COLO668 (cell line): ENCODE results near the gene CD2.

ENCODE experiments used
- DNase-seq: peaks from one replicate; lab custom pipeline; 2025; ENCODE audit not compliant: unreplicated experiment; lab: John Stamatoyannopoulos, UW

CD2 gene

DNA sequence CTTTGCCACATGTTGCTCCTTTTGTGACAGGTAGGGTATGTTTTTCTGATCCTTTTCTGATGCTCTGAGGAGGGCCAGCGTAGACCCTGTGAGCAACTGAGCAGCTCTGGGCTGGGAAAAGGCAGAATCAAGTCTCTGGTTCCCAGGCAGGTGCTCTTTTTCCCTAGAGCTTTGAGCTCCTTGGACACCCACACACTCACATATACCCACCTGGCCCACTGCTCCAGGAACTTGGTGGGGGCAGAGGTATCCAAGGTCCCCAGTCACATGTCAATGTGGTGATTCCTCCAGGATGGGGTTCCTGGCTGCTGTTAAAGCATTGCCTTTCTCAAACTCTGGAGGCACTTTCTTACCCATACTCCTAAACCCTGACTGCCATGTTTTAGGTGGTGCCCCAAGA, 5.4 kb downstream of the CD2 start:
- DNase-seq = no peak

DNA sequence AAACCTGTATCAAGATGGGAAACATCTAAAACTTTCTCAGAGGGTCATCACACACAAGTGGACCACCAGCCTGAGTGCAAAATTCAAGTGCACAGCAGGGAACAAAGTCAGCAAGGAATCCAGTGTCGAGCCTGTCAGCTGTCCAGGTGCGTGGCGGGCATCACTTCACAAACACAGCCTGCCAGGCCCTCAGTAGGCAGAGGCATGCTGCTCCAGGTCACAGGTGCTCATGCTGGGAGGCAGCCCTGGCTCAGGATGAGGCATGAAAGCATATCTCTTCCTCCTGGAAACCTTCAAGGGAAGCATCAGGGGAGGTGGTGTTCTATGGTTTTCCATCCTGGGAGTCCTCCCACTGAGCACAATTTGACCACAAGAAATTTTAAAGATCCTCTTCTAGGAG, 6.3 kb downstream of the CD2 start:
- no peak for DNase-seq

DNA sequence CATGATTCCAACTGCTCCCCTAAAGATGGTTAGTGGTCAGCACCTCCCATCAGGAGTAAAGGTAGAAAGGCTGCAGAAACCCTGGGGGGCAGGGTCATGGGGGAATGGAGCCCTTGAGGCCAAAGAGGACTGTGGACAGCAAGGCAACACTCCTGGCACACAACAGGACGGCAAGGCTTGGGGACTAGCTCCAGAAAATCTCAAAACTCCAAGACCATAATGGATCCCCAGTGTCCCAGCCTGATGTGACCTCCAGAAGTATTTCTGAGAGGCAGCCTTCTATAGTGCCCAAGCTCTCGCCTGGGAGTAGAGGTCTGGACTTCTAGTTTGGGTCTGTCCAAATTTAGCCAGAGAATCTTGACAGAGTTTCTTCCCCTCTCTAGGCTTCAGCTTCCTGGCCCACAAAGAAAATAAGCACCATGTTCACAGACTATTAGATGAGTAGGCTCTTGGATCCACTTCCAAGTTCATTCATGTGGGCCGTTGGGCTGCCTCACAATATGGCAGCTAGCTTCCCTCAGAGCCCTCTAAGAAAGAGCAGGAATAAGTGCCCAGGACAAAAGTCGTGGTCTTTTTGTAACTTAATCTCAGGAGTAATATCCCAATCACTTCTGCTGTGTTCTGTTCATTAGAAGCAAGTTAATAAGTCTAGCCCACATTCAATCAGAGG, 6.9 kb downstream of the CD2 start:
- no peak for DNase-seq

DNA sequence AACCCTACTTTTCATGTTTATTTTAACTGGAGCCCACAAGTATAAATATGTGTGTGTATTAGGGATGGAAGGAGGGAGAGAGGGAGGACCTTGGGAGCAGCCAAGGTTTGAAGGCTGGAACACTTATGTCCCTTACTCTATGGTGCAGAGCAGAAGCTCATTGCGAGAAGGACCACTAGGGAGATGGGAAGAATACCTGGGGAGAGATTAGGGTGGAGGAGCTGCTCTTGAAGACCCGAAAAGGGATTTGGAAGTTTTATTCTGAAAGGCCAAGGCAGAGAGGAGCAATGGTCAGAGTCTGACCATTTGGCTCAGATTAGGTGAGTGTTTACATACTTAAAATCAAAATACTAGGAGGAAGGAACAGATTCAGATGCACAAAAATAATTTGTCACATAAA, 8.1 kb downstream of the CD2 start:
- DNase-seq = no peak

DNA sequence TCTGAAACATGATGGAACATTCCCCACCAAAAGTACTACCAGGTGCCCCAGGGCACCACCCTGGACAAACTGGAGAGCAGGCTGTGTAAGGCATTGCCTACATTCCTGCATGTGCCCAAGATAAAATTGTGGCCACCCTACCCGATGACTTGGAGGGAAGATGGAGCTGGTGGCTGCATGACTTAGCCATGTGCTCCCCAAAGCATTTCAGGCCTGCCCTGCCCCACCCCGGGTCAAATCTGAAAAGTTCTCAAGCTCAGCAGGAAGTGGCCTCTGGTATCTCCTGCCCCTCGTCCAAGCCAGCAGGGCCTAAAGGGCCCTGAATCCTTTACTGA, 8.5 kb downstream of the CD2 start:
- DNase-seq = no peak

DNA sequence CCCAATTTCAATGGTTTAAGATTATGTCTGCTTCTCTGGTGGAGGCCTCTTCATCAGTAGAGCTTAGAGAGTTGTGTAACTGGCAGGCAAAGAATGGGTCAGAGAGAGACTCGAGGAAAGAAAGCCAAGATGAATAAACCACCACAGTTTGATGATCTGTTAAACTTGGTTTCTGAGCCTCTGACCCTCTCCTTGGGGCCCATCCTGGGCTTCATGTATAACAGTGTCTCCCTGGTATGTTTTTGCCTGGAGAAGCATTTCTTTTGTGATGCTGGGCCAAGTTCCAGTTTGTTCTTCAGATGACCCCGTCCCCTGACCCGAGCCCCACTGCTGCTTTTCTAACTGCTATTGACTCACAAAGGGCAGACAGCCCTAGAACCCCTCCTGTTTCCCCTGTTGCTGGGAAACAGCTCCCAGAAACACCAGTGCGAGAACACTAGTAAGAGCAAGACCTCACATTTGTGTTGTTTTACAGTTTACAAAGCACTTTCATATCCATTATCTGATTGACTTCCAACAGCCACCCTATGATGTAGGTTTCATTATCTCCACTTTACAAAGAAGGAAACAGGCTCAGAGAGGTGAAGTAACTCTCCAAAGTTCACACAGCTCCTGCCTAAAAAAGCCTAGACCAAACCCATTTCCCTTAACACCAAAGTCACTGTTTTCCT, 9.0 kb downstream of the CD2 start:
- no peak for DNase-seq

DNA sequence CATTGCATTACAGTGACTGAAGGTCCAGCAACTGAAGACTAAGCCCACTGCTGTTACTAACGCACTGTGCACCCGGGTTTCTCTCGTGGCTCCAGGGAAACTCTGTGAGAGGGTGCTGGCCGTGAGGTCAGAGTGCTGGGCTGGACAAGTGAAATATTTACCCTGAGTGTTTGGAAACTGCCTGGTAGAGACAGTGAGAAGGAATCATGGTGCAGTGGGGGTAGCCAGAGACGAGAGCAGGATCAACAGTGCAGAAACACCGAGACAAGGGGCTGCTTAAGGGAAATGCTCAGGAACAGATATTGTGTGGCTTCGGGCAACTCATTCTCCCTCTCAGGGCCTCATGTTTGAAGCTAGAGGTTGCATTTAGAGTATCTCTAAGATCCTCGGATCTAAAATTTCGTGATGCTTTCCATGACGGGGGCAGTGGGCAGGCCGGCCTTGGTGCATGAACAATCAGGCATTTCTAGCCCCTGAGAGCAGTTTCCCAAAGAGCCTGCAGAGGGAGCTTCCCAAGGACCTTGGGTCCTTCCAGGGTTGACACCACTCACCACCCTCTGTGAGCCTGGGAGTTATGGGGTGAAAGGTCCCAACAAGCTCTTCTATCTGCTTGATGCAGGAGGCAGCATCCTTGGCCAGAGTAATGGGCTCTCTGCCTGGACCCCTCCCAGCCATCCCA, 9.7 kb downstream of the CD2 start:
- peak; percentile 36 for DNase-seq

DNA sequence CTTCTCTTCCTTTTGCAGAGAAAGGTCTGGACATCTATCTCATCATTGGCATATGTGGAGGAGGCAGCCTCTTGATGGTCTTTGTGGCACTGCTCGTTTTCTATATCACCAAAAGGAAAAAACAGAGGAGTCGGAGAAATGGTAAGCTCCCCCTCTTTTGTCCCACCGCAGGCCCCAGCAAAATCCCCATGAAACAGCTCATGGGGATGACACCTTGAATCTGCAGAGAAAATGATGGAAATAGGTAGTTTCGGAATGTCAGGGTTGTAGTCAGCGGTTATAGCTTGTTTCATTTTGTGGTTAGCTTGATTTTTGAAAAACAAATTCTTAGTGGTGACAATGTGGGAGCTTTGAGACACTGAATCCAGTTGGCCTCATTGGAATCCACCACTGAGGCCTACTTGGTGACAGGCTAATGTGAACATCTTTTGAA, 10.3 kb downstream of the CD2 start:
- no peak for DNase-seq

DNA sequence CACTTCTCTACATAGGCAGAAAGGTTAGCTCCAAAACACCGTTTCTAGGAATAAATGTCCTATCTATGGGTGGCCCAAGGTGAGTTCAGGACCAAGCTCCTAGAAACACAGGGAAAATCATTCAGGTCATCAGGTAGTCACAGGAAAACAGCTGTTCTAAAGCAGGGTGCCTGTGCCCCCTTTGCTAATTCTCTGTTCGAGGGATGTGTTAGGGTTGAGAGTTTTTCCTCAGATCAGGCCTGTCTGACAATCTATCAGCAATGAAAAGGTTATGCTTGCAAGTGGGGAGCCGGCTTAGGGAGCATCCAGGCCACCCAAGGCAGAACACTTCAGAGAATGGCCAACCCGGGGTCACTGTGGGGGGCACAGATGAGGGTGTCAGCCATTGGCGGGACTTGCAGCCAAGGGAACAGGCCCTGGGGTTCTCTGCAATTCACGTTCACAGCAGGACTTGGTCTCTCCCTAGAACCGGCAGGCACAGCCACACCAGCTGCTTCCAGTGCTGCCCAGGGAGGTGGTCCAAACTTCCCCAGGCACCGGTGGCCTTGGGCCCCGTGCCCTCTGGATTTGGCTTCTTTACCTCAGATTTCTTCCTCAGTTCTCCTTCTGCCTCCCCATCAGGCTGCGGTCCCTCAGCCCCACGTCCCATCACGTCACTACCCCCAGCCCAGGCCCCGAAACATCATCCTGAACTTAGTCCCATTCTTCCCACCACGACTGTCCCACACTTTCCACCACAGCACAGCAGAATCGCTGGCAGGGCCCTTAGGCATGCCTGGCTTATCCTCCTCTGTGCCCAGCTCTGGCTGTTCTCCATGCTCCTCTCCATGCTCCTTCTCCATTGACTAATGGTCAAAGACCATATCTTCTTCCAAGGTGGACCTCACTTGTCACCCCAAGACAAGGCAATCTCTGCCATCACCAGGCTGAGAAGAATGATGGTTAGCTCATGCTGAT, 11.0 kb downstream of the CD2 start:
- DNase-seq = no peak

DNA sequence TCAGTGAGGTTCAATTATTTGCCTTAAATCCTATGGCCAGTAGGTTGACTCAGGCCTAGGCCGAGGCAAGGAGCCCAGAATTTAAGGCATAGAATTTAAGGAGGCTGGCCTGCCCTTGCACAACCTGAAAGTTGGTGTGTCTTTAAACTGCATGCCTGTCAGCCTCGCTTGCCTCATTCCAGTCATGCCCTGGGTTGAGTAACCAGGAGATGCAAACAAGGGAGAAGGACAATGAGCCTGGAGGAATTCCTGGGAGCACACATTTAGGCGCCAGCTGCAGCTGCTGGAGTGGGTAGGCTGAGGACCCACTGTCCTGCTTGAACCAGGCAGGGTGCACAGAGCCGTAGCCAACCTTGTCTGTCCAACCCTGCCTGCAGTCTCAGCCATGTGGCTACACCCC, 11.7 kb downstream of the CD2 start:
- DNase-seq = no peak

DNA sequence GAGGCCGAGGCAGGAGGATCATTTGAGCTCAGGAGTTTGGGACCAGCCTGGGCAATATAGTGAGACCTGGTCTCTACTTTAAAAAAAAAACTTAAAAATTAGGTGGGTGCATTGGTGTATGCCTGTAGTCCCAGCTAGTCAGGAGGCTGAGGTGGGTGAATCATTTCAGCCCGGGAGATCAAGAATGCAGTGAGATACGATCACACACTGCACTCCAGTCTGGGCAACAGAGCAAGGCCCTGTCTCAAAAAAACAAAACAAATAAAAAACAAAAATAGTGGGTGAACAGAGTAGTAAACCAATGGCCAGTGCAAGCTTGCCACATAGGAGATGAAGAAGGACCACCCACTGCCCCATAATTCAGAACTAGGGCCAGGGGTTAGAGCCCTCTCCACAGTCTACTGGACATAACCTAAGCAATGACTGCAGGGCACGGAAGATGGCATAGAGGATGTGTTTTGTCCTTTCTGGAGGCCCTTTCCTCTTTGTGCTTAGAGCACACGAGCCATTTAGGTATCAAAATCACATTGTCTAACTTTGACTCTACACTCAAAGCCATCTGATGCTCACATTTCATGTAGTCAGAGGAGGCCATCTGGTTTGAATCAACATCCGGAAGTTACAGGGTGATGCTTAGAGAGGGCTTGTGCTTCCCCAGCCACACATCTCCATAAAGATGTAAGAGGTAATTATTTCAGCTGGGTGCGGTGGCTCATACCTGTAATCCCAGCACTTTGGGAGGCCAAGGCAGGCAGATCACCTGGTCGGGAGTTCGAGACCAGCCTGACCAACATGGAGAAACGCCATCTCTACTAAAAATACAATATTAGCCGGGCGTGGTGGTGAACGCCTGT, 12.6 kb downstream of the CD2 start:
- no peak for DNase-seq

DNA sequence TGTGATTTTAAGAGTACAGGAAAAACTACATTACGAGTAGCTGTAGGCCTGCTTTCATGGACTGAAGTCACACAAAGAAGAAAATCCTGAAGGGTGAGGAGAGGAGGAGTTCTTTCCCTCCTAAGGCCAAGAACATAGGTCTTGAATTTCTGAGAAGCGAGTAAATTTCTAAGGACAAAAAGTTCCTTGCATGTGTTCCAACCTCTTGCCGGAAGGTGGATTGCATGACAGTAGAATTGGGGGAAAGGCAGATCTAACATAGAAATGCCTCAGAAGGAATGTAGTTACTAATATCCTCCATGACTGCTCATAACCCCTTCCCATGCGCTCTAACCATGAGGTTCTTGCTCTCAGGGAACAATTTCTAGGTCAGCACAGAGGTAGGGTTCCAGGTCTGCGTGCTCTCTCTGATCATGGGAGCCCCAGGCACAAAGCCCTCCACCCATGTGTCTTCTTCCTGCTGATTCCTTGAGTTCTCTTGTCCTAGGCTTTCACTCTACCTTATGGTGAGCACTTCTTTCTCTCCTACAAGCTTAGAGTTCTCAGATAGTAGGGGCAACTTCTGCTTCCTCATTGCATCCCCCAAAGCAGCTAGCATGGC, 13.7 kb downstream of the CD2 start:
- no peak for DNase-seq

DNA sequence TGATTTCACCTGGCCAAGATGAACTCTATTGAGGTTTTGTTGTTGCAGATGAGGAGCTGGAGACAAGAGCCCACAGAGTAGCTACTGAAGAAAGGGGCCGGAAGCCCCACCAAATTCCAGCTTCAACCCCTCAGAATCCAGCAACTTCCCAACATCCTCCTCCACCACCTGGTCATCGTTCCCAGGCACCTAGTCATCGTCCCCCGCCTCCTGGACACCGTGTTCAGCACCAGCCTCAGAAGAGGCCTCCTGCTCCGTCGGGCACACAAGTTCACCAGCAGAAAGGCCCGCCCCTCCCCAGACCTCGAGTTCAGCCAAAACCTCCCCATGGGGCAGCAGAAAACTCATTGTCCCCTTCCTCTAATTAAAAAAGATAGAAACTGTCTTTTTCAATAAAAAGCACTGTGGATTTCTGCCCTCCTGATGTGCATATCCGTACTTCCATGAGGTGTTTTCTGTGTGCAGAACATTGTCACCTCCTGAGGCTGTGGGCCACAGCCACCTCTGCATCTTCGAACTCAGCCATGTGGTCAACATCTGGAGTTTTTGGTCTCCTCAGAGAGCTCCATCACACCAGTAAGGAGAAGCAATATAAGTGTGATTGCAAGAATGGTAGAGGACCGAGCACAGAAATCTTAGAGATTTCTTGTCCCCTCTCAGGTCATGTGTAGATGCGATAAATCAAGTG, 14.3 kb downstream of the CD2 start:
- no peak for DNase-seq

DNA sequence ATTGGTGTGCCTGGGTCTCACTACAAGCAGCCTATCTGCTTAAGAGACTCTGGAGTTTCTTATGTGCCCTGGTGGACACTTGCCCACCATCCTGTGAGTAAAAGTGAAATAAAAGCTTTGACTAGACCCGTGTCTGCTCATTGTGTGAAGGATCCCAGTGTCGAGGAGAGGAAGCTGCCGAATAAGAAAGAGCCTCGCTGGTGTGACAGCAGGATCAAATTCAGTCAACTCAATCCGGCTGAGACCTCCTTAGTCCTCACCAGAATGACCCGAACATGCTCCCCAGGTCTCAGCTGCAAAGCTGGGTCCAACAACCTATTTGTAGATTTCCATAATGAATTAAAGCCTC, 14.8 kb downstream of the CD2 start:
- no peak for DNase-seq

DNA sequence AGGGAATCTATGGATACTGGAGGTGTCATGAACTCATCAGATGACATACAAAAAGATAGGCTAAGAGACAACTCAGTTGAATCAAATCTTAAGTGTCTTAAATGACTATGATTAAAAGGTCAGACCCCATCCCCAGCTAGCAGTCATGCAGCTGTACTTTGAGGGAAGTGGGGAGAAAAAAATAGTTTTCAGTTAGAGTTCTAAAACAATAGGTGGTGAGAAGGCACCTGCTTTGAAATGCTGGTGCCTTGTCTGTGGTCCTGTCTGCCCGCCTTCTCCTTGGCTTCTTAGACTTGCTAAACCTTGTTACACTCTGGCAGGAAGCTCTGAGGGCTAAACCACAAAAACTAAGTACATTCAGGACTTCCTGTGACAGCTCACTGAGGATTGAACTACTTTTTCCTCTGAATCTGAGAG, 15.3 kb downstream of the CD2 start:
- no peak for DNase-seq

DNA sequence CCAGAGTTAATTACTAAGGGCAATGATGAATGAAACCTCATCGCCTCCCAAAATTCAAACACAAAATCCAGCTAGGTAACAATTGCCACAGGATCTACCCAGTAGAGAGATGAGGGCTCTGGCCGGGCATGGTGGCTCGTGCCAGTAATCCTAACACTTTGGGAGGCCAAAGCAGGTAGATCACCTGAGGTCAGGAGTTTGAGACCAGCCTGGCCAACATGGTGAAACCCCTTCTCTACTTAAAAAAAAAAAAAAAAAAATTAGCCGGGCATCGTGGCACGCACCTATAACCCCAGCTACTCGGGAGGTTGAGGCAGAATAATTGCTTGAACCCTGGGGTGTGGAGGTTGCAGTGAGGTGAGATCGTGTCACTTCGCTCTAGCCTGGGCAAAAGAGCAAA, 15.8 kb downstream of the CD2 start:
- DNase-seq = no peak

DNA sequence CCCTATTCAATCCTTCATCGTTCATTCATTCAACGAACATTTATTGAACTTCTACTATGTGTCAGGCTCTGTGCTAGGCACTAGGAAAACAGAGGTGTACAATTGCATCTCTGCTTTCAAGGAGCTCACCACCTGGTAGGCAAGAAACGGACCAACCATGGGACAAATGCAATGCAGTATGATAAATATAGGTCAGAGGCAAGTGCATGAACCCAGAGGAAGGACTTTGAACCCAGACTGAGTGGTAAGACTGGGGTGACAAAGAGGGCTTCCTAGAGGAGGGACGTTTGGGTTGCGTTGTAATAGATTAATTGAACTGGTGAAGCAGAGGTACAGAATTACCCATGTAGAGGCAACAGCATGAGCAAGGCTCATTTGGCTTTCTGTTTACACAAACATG, 16.4 kb downstream of the CD2 start:
- no peak for DNase-seq

DNA sequence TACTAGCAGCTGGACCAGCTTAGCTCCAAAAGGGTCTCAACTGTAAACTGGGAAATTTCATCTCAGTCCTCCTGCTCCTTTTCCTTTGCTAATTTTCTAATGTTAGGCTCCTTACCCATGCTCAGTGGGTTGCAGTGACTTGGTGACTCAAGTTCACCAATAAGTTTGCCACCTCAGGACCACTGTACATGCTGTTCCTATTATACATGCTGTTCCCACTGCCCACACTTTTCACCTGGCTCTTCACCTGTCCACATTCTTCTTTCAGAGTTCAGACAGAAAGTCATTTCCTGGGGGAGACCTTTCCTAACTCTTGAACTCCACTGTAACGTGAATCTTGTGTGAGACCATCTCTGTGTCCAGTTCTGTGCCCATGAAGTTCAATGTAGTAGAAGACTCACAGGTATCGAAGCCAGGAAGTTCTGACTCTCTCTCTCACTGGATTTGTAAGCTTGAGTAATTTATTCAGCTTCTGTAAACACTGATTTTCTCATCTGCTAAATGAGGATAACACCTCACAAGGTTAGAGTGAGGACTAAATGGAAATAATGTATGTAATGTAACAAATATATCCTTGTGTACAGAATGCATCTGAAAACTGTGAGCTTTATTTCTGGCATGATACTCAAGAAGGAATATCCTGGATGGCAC, 17.9 kb downstream of the CD2 start:
- DNase-seq = no peak

DNA sequence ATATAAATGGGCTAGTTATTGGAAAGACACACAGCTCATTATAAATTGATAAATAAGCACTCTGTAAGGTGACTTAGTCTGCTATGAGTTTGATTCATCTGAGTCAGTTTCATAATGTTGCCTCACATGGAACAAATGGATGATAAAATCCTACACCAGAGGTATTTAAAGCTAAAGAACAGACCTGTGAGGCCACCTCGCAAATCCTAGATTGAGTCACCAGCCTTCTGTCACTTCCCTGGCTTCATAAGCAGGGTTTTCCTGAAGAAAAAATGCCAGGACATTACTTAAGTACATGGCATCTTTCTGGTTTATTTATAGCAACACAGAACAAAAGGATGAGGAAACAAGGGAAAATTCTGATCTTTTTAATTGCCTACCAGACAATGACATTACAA, 18.4 kb downstream of the CD2 start:
- no peak for DNase-seq
